ENCODE data around the gene SMARCAL1. TPM values are rescaled to one million over a fixed set of nuclear protein-coding genes. Genes with fewer than 3 reads are reported as not detected.

The SMARCAL1 gene
- total and polyA plus RNA-seq, 2 of the 13 experiments (the other 11 are each of a cell fraction or from before 2014, with no cell fraction given) = 12.7 to 21.3 TPM

DNA sequence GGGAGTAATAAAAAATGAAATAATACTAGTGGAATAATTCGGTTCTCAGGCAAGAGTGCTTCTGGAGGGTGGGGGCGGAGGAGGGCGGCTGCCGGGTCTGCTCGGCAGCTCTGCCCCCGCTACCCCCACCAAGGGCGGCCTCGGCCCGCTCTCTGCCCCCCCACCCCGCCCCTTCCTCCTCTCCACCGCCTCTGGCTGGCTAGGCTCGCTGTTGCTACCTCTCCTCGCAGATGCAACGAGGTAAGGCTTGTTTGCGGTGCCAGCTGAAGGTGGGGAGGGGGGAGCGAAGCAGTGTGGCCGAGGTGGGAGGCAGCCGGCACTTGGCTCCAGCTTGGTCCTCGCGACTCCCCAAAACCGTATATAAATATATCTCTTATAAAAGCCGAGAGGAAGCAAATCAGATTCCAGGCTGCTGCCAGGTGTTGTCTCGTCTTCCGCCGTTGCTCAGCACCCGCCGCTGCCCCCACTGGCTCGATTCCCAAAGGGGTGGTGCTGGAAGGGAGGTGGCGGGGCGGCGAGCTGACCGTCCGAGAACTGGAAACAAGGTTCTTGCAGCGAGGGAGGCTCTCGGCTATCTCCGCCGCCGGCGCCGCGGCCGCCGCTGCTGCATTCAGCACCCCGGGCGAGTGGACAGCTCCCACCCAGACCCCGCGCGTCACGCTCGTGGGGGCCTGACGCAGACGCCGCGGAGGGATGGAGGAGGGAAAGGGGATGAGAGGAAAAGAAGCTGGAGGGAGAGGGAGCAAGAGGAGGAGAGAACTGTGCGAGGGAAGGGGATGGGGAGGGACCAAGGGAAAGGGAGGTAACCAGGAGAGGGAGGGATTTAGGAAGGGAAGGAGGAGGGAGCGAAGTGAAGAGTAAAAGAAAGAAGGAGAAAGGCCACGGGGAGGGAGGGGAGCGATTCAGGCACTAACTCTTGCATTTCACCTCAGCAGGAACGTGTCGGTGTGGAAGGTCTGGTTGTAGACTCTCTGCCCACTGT is 40.3 kb upstream of the SMARCAL1 start, which contains the start of gene MARCHF4 (continued):
- TF ChIP-seq PHF21A (CRISPR knock-in tag; IDR thresholded peaks at IDR 0.05) = no peak
- no peak for TF ChIP-seq ATF7 (IDR thresholded peaks at IDR 0.05)
- no peak; the same call in 1 of the 2 replicates for TF ChIP-seq ATF7 (CRISPR knock-in tag; IDR thresholded peaks at IDR 0.05)
- peak; percentile 75; the same call in 1 of the 2 replicates for TF ChIP-seq ZNF761 (CRISPR knock-in tag; conservative IDR thresholded peaks at IDR 0.05)
- no peak for TF ChIP-seq ARNT (IDR thresholded peaks at IDR 0.05)
- TF ChIP-seq RBFOX2 (IDR thresholded peaks at IDR 0.05; ENCODE audit: low read depth, low read length) = no peak
- peak; percentile 69; the same call in 1 of the 2 replicates for TF ChIP-seq NFKBIZ (CRISPR knock-in tag; IDR thresholded peaks at IDR 0.05)
- TF ChIP-seq PLRG1 (conservative IDR thresholded peaks at IDR 0.05) = no peak
- TF ChIP-seq ZNF780A (CRISPR knock-in tag; IDR thresholded peaks at IDR 0.05) = peak; percentile 95
- peak; percentile 98 for TF ChIP-seq MTF2 (CRISPR knock-in tag; IDR thresholded peaks at IDR 0.05; ENCODE audit: borderline replicate concordance)
- TF ChIP-seq ZNF572 (CRISPR knock-in tag; IDR thresholded peaks at IDR 0.05) = peak; percentile 72; the same call in 1 of the 2 replicates
- TF ChIP-seq ZNF607 (CRISPR knock-in tag; IDR thresholded peaks at IDR 0.05; ENCODE audit: borderline replicate concordance) = peak; percentile 98
- peak; percentile 97 for TF ChIP-seq HOXA5 (CRISPR knock-in tag; IDR thresholded peaks at IDR 0.05)
- peak; percentile 75; the same call in 1 of the 2 replicates for TF ChIP-seq MED13 (CRISPR knock-in tag; IDR thresholded peaks at IDR 0.05)
- no peak for TF ChIP-seq POLR2A (IDR thresholded peaks at IDR 0.05; ENCODE audit: insufficient read depth in 1 of 2, low read depth in 2 of 2, low read length in 2 of 2)
- TF ChIP-seq, protein P1, sequence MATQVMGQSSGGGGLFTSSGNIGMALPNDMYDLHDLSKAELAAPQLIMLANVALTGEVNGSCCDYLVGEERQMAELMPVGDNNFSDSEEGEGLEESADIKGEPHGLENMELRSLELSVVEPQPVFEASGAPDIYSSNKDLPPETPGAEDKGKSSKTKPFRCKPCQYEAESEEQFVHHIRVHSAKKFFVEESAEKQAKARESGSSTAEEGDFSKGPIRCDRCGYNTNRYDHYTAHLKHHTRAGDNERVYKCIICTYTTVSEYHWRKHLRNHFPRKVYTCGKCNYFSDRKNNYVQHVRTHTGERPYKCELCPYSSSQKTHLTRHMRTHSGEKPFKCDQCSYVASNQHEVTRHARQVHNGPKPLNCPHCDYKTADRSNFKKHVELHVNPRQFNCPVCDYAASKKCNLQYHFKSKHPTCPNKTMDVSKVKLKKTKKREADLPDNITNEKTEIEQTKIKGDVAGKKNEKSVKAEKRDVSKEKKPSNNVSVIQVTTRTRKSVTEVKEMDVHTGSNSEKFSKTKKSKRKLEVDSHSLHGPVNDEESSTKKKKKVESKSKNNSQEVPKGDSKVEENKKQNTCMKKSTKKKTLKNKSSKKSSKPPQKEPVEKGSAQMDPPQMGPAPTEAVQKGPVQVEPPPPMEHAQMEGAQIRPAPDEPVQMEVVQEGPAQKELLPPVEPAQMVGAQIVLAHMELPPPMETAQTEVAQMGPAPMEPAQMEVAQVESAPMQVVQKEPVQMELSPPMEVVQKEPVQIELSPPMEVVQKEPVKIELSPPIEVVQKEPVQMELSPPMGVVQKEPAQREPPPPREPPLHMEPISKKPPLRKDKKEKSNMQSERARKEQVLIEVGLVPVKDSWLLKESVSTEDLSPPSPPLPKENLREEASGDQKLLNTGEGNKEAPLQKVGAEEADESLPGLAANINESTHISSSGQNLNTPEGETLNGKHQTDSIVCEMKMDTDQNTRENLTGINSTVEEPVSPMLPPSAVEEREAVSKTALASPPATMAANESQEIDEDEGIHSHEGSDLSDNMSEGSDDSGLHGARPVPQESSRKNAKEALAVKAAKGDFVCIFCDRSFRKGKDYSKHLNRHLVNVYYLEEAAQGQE (IDR thresholded peaks at IDR 0.05; ENCODE audit: borderline replicate concordance in 1 of 2, low read depth in 1 of 2, low read length in 2 of 2) = peak in 1 of 2 experiments; percentile 99
- peak; percentile 91; the same call in 1 of the 2 replicates for TF ChIP-seq ZNF441 (CRISPR knock-in tag; IDR thresholded peaks at IDR 0.05; ENCODE audit: borderline replicate concordance)
- no peak for TF ChIP-seq ZBTB42 (CRISPR knock-in tag; IDR thresholded peaks at IDR 0.05)
- TF ChIP-seq ZNF672 (CRISPR knock-in tag; IDR thresholded peaks at IDR 0.05) = 0 out of 2 replicates have a peak, but pooled peaks have one; percentile 36
- no peak for TF ChIP-seq ATM (IDR thresholded peaks at IDR 0.05; ENCODE audit: borderline replicate concordance)
- peak; percentile 86 for TF ChIP-seq ZSCAN31 (CRISPR knock-in tag; IDR thresholded peaks at IDR 0.05; ENCODE audit: low read depth)
- TF ChIP-seq, protein P2, sequence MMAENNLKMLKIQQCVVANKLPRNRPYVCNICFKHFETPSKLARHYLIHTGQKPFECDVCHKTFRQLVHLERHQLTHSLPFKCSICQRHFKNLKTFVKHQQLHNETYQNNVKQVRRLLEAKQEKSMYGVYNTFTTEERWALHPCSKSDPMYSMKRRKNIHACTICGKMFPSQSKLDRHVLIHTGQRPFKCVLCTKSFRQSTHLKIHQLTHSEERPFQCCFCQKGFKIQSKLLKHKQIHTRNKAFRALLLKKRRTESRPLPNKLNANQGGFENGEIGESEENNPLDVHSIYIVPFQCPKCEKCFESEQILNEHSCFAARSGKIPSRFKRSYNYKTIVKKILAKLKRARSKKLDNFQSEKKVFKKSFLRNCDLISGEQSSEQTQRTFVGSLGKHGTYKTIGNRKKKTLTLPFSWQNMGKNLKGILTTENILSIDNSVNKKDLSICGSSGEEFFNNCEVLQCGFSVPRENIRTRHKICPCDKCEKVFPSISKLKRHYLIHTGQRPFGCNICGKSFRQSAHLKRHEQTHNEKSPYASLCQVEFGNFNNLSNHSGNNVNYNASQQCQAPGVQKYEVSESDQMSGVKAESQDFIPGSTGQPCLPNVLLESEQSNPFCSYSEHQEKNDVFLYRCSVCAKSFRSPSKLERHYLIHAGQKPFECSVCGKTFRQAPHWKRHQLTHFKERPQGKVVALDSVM (CRISPR knock-in tag; IDR thresholded peaks at IDR 0.05) = no peak
